K562 (cell line): ENCODE measurements around the gene PAFAH1B1. TPM values are rescaled to one million over a fixed set of nuclear protein-coding genes. Genes with fewer than 3 reads are reported as not detected.

Source experiments
- AFF4 ChIP-seq: sonication (generic); formaldehyde crosslinking; IDR thresholded peaks from 2 replicates; pipeline ENCODE4 v1.8.0; 2023; ENCODE audit warnings: mild to moderate bottlenecking, missing genetic modification reagents
- CBX3 ChIP-seq, 2 experiments: IDR thresholded peaks; 1 replicate in 1 of 2; 2 replicates in 1 of 2; pipeline ENCODE4 v1.6.1; 2012; ENCODE audit warnings: inconsistent platforms in 2 of 2, low read length in 2 of 2, borderline replicate concordance in 1 of 2, control low read depth in 1 of 2
- CHD2 ChIP-seq: IDR thresholded peaks from 2 replicates; pipeline ENCODE4 v1.6.1; 2011; ENCODE audit warnings: low read depth, low read length
- HLTF ChIP-seq: fragments of 450-650 bp; IDR thresholded peaks from 2 replicates; pipeline ENCODE4 v1.6.1; 2016
- HNRNPH1 ChIP-seq: fragments of 200-400 bp; formaldehyde crosslinking; optimal IDR thresholded peaks from 2 replicates; pipeline ENCODE3; 2017; ENCODE audit warnings: low read depth, mild to moderate bottlenecking, low read length, moderate library complexity
- MTA2 ChIP-seq: fragments of 450-650 bp; IDR thresholded peaks from 2 replicates; pipeline ENCODE4 v1.6.1; 2016; ENCODE audit warnings: low read depth
- NFRKB ChIP-seq: fragments of 450-650 bp; IDR thresholded peaks from 2 replicates; pipeline ENCODE4 v1.6.1; 2016; ENCODE audit warnings: low read depth
- RBM39 ChIP-seq: fragments of 200-400 bp; formaldehyde crosslinking; optimal IDR thresholded peaks from 2 replicates; pipeline ENCODE3; 2018; ENCODE audit warnings: low read depth, low read length
- RNF2 ChIP-seq: sonication (generic); IDR thresholded peaks from 2 replicates; pipeline ENCODE4 v1.6.1; 2016
- SRSF1 ChIP-seq: fragments of 200-400 bp; formaldehyde crosslinking; IDR thresholded peaks from 2 replicates; pipeline ENCODE4 v1.6.1; 2017; ENCODE audit warnings: mild to moderate bottlenecking, low read depth, low read length, moderate library complexity
- STAG1 ChIP-seq: sonication (generic); formaldehyde crosslinking; IDR thresholded peaks from 2 replicates; pipeline ENCODE4 v1.5.0; 2020; ENCODE audit warnings: missing genetic modification reagents, borderline replicate concordance
- TFAM ChIP-seq: fragments of 250-450 bp; sonication (Bioruptor Pico); conservative IDR thresholded peaks from 2 replicates; pipeline ENCODE4 v1.5.0; 2021; ENCODE audit warnings: mild to moderate bottlenecking, moderate library complexity
- TOE1 ChIP-seq, 2 experiments: fragments of 450-650 bp in 1 of 2; sonication (generic) in 1 of 2; formaldehyde crosslinking in 1 of 2; IDR thresholded peaks; 2 replicates each; pipeline versions ENCODE4 v1.7.1 to v1.8.0; 2016 to 2022; ENCODE audit warnings: borderline replicate concordance in 2 of 2, mild to moderate bottlenecking in 2 of 2, antibody characterized with exemption in 1 of 2, inconsistent platforms in 1 of 2, low read depth in 1 of 2, missing genetic modification reagents in 1 of 2, moderate library complexity in 1 of 2
- ZKSCAN8 ChIP-seq: fragments of 200-800 bp; sonication (Bioruptor generic); IDR thresholded peaks from 2 replicates; pipeline ENCODE4 v1.6.1; 2016; ENCODE audit warnings: missing genetic modification characterization, missing compliant biosample characterization
- ZNF407 ChIP-seq: fragments of 450-650 bp; IDR thresholded peaks from 2 replicates; pipeline ENCODE4 v1.6.1; 2016; ENCODE audit warnings: low read depth
- polyA plus RNA-seq, 8 experiments: library from polyadenylated mRNA; depleted of rRNA in 4 of 8; stranded (reverse) in 5 of 8; unstranded in 3 of 8; fragments of >200 nt; fragmentation: Nextera tagmentation in 2 of 8; fragmentation: Illumina TruSeq in 1 of 8; extraction: Ambion mirVana in 2 of 8; extraction: Trizol in 1 of 8; gene quantifications; 2 replicates each; pipeline versions ENCODE4 v1.2.1 to v1.2.3, GENCODE V29; 2011 to 2014; ENCODE audit warnings: inconsistent platforms in 1 of 8, missing spikeins in 1 of 8
- total RNA-seq, 7 experiments: library from RNA; depleted of rRNA in 6 of 7; stranded (reverse); fragments of >200 nt in 6 of 7; fragmentation: Illumina TruSeq in 2 of 7; extraction: Trizol in 2 of 7; gene quantifications; 2 replicates each; pipeline versions ENCODE4 v1.2.1 to v1.2.3, GENCODE V29; 2011 to 2021; ENCODE audit warnings: low replicate concordance in 1 of 7

The PAFAH1B1 gene
- total and polyA plus RNA-seq, 9 of the 15 experiments (the other 6 are each of a cell fraction or from before 2014, with no cell fraction given), result 23.3 to 66.4 (median 40.2) TPM

- TF ChIP-seq HNRNPH1 (no peak), STAG1 (CRISPR knock-in tag) (no peak), ZKSCAN8 (no peak), NFRKB (no peak), RNF2 (no peak), ZNF407 (no peak), MTA2 (no peak), RBM39 (no peak), CBX3 (IDR thresholded peaks at IDR 0.05; ENCODE audit: borderline replicate concordance in 1 of 2, low read length in 2 of 2) (no peak), AFF4 (no peak), TOE1 (IDR thresholded peaks at IDR 0.05; ENCODE audit: borderline replicate concordance) (no peak), TOE1 (CRISPR knock-in tag; IDR thresholded peaks at IDR 0.05; ENCODE audit: borderline replicate concordance, low read depth) (no peak), HLTF (no peak), TFAM (no peak), SRSF1 (no peak), CHD2 (no peak)
Observed at GRCh38 chr17:2592971-2593820, at the start of gene PAFAH1B1 (continued).
